HL-60 (cell line): Measurements from ENCODE around the gene ARHGEF4.

Experiments used
- POLR2AphosphoS5 ChIP-seq: IDR thresholded peaks from 2 replicates; pipeline ENCODE4 v1.6.1; 2012; ENCODE audit warnings: low read depth
- SPI1 ChIP-seq: IDR thresholded peaks from 2 replicates; pipeline ENCODE4 v1.6.1; 2012; ENCODE audit warnings: low read depth, mild to moderate bottlenecking, borderline replicate concordance
- TF ChIP-seq, protein P1 (sequence below): IDR thresholded peaks from one replicate; pipeline ENCODE4 v1.5.1; 2011; ENCODE audit warnings: low read length, control low read depth, inconsistent platforms; ENCODE audit not compliant: insufficient read depth
- TF ChIP-seq, protein P2 (sequence below): IDR thresholded peaks from 2 replicates; pipeline ENCODE4 v1.6.1; 2012; ENCODE audit warnings: low read depth; ENCODE audit not compliant: insufficient replicate concordance

DNA sequence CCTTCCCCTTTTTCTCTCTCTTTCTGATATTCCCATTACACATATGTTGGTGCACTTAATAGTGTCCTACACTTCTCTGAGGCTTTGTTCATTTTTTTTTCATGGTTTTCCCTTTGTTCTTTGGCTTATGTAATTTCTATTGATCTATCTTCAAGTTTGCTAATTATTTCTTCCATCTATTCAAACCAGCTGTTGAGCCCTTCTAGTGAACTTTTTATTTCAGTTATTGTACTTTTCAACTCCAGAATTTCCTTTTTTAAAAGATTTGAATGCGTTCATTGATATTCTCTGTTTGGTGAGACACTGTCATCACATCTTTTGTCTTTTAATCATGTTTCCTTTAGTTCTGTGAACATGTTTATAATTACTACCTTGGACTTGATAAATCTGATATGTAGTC lies 118.2 kb downstream of the ARHGEF4 start:
- TF ChIP-seq, protein P1, sequence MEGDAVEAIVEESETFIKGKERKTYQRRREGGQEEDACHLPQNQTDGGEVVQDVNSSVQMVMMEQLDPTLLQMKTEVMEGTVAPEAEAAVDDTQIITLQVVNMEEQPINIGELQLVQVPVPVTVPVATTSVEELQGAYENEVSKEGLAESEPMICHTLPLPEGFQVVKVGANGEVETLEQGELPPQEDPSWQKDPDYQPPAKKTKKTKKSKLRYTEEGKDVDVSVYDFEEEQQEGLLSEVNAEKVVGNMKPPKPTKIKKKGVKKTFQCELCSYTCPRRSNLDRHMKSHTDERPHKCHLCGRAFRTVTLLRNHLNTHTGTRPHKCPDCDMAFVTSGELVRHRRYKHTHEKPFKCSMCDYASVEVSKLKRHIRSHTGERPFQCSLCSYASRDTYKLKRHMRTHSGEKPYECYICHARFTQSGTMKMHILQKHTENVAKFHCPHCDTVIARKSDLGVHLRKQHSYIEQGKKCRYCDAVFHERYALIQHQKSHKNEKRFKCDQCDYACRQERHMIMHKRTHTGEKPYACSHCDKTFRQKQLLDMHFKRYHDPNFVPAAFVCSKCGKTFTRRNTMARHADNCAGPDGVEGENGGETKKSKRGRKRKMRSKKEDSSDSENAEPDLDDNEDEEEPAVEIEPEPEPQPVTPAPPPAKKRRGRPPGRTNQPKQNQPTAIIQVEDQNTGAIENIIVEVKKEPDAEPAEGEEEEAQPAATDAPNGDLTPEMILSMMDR, result no peak
- TF ChIP-seq POLR2AphosphoS5 (no peak), SPI1 (no peak)
- TF ChIP-seq, protein P2, sequence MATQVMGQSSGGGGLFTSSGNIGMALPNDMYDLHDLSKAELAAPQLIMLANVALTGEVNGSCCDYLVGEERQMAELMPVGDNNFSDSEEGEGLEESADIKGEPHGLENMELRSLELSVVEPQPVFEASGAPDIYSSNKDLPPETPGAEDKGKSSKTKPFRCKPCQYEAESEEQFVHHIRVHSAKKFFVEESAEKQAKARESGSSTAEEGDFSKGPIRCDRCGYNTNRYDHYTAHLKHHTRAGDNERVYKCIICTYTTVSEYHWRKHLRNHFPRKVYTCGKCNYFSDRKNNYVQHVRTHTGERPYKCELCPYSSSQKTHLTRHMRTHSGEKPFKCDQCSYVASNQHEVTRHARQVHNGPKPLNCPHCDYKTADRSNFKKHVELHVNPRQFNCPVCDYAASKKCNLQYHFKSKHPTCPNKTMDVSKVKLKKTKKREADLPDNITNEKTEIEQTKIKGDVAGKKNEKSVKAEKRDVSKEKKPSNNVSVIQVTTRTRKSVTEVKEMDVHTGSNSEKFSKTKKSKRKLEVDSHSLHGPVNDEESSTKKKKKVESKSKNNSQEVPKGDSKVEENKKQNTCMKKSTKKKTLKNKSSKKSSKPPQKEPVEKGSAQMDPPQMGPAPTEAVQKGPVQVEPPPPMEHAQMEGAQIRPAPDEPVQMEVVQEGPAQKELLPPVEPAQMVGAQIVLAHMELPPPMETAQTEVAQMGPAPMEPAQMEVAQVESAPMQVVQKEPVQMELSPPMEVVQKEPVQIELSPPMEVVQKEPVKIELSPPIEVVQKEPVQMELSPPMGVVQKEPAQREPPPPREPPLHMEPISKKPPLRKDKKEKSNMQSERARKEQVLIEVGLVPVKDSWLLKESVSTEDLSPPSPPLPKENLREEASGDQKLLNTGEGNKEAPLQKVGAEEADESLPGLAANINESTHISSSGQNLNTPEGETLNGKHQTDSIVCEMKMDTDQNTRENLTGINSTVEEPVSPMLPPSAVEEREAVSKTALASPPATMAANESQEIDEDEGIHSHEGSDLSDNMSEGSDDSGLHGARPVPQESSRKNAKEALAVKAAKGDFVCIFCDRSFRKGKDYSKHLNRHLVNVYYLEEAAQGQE, result no peak
